Stimulated activated naive CD8-positive, alpha-beta T cell treated with anti-CD3 and anti-CD28 coated beads, Interleukin-15, amount 100 ng/mL, for 72 hours (primary cell): ENCODE results near the gene SCG3.
"Not testable (repeated sequence)": the region's sequence is repeated elsewhere in the genome, so short reads cannot be mapped to it uniquely, and the experiment has no call there.

Source experiments
- ATAC-seq: fragments of 150-1000 bp; cut with Tn5 transposase; 2 replicates; pipeline ENCODE4 v1.10.0; 2021; ENCODE audit warnings: mild to moderate bottlenecking, moderate library complexity
- DNase-seq, 2 donors: peaks; one replicate each; pipeline ENCODE4 v3.0.0; 2021 to 2022
- H3K27ac Mint-ChIP-seq, 2 donors: one replicate each; pipeline ENCODE4 v1.8.0; 2022; ENCODE audit warnings: mild to moderate bottlenecking in 2 of 2, mixed read lengths in 2 of 2, moderate library complexity in 2 of 2
- H3K27me3 Mint-ChIP-seq: one replicate; pipeline ENCODE4 v1.8.0; 2022; ENCODE audit warnings: mixed read lengths
- H3K4me1 Mint-ChIP-seq: one replicate; pipeline ENCODE4 v1.8.0; 2022; ENCODE audit warnings: mild to moderate bottlenecking, mixed read lengths
- H3K4me3 Mint-ChIP-seq, 2 donors: one replicate each; pipeline ENCODE4 v1.8.0; 2022; ENCODE audit warnings: mild to moderate bottlenecking in 2 of 2, mixed read lengths in 2 of 2, moderate library complexity in 1 of 2
- H3K9me3 Mint-ChIP-seq, 2 donors: one replicate each; pipeline ENCODE4 v1.8.0; 2022; ENCODE audit warnings: mixed read lengths in 2 of 2

The SCG3 gene

GRCh38 chr15:51681303-51681963 is at the start of gene SCG3:
TSS of gene SCG3 (plus strand) at chr15:51681503. CDS start at chr15:51681756, 253 bp downstream.
- H3K27ac Mint-ChIP-seq, result no peak within 1 kb of the TSS
- peaks cover 9% of the 10 kb centered on the region for H3K4me1 Mint-ChIP-seq
- H3K27me3 Mint-ChIP-seq, result peaks cover 45% of the 10 kb centered on the region
- H3K4me3 Mint-ChIP-seq, result peak within 1 kb of the TSS; percentile 41 to 61
- H3K9me3 Mint-ChIP-seq, result no peaks in the 10 kb centered on the region
- DNase-seq (peak; percentile 46 to 55), ATAC-seq (peak; percentile 80)

- Mint-ChIP-seq H3K27me3 (no peaks in the 10 kb centered on the region), H3K27ac (peak overlapping the region in 1 of 2 donors; percentile 3), H3K4me3 (no peak overlapping the region), H3K9me3 (no peaks in the 10 kb centered on the region), H3K4me1 (peaks cover 9% of the 10 kb centered on the region)
- DNase-seq, result peak in 1 of 2 donors; percentile 43
- ATAC-seq, result peak; percentile 83
Observed at GRCh38 chr15:51634591-51635198, 46.6 kb upstream of the SCG3 start.

DNA sequence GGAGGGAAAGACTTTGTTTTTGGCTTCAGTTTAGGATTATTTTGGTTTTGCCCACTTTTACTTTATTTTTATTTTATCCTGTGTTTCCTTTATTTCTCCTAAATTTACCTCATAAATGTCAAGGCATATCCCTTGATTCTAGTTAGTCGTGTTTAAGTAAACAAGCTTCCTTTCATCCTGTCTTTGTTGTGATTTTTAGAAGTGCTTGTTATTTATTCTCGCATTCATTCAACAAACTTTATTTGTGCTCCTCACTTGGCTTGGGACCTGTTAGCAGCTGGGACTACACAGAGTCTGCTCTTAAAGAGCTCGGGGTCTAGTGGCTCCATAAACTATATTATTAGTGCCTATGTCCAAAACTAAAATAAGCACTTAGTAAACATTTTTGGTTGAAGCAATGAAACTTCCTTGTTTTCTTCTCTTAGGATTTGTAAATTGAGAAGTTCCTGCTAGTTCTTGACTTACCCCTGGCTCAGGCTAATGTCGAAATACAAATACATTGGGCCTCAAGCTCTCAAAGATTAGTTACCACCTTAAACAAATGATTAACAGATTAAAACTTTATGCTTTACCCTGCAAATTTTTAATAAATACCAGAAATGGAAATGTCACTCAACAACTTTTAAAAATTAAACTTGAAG is 39.7 kb upstream of the SCG3 start:
- no peak overlapping the region for H3K27ac Mint-ChIP-seq
- no peaks in the 10 kb centered on the region for H3K4me1 Mint-ChIP-seq
- H3K4me3 Mint-ChIP-seq, result no peak overlapping the region
- no peaks in the 10 kb centered on the region for H3K27me3 Mint-ChIP-seq
- no peaks in the 10 kb centered on the region for H3K9me3 Mint-ChIP-seq
- ATAC-seq (no peak), DNase-seq (no peak)

- no peak overlapping the region for H3K4me3 Mint-ChIP-seq
- H3K4me1 Mint-ChIP-seq, result no peaks in the 10 kb centered on the region
- ATAC-seq (no peak), DNase-seq (no peak)
- no peak overlapping the region for H3K27ac Mint-ChIP-seq
- no peaks in the 10 kb centered on the region for H3K27me3 Mint-ChIP-seq
- H3K9me3 Mint-ChIP-seq, result no peaks in the 10 kb centered on the region
Observed at GRCh38 chr15:51642696-51643095, 38.6 kb upstream of the SCG3 start.

DNA sequence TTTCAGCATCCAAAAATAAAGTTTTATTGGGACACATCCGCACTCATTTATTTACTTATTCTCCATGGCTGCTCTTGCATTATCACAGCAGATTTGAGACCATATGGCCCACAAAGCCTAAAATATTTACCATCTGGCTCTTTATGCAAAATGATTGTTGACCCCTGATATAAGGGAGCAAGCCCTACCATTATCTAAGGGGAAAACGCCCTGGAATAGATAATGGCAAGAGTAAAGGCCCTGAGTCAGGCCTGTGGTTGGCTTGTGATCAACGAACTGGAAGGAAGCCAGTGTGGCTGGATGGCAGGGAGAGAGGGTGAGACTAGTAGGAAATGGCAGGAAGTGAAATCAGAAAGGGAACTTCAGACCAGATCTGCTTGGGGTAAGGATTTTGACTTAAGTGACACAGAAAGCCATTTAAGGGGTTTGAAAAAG is 34.2 kb upstream of the SCG3 start:
- ATAC-seq (no peak), DNase-seq (no peak)
- H3K9me3 Mint-ChIP-seq, result no peaks in the 10 kb centered on the region
- H3K27me3 Mint-ChIP-seq, result peaks cover 11% of the 10 kb centered on the region
- no peak overlapping the region for H3K4me3 Mint-ChIP-seq
- H3K4me1 Mint-ChIP-seq, result no peaks in the 10 kb centered on the region
- no peak overlapping the region for H3K27ac Mint-ChIP-seq

GRCh38 chr15:51648101-51648500 is 33.2 kb upstream of the SCG3 start:
- ATAC-seq, H3K4me3 Mint-ChIP-seq, DNase-seq, H3K9me3 Mint-ChIP-seq, H3K27ac Mint-ChIP-seq, H3K4me1 Mint-ChIP-seq: not testable (repeated sequence)
- H3K27me3 Mint-ChIP-seq, result peaks cover 11% of the 10 kb centered on the region

DNA sequence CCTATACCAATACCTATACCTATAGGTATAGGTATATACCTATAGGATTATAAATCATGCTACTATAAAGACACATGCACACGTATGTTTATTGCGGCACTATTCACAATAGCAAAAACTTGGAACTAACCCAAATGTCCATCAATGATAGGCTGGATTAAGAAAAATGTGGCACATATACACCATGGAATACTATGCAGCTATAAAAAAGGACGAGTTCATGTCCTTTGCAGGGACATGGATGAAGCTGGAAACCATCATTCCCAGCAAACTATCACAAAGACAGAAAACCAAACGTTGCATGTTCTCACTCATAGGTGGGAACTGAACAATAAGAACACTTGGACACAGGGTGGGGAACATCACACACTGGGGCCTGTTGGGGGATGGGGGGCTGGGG is 32.7 kb upstream of the SCG3 start:
- DNase-seq, H3K4me1 Mint-ChIP-seq, H3K4me3 Mint-ChIP-seq, H3K9me3 Mint-ChIP-seq, ATAC-seq, H3K27ac Mint-ChIP-seq: not testable (repeated sequence)
- H3K27me3 Mint-ChIP-seq, result peaks cover 11% of the 10 kb centered on the region

DNA sequence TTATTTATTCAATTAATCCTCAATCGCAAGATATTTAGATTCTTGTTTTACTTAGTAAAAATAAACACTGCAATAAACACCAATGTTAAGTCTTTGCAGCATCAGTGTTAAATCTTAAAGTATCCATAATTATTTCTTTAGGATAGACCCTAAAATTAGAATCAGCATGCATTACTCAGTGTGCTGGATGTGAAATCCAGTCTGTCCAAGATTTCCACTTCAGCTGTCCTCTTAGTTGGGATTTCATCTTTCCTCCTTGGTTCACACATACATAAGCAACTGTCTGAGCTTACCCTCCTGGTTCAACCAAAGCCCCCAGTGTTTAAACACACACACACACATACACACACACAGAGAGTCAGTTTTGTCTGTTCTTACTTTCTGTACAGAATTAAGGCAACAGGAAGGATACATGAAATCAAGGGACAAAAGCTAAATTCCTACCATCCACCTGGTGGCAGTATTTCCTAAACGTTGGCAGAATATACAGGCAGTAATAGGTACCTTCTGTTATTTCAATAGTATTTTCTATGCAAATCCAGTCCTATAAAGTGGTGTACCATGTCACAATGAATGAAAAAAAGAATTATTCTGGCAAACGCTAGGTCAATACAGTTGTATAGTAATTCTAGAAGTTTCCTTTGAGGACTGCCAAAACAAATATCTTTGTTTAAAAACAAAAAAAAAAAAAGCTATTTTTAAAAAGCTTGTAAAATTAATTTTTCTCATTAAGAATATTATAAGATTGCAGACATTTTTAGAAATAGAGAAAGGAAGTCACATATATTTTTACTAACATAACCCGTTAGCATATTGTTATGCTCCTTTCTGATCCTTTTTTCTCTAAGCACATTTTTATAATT is 31.4 kb upstream of the SCG3 start:
- peaks cover 11% of the 10 kb centered on the region for H3K27me3 Mint-ChIP-seq
- no peaks in the 10 kb centered on the region for H3K9me3 Mint-ChIP-seq
- no peaks in the 10 kb centered on the region for H3K4me1 Mint-ChIP-seq
- no peak overlapping the region for H3K27ac Mint-ChIP-seq
- peak; percentile 34 to 45 for DNase-seq
- peak; percentile 87 for ATAC-seq
- H3K4me3 Mint-ChIP-seq, result no peak overlapping the region

- DNase-seq, result no peak
- Mint-ChIP-seq H3K27ac (no peak overlapping the region), H3K4me1 (no peaks in the 10 kb centered on the region), H3K9me3 (no peaks in the 10 kb centered on the region), H3K27me3 (peaks cover 11% of the 10 kb centered on the region), H3K4me3 (no peak overlapping the region)
- ATAC-seq, result no peak
Observed at GRCh38 chr15:51652084-51652668, 29.1 kb upstream of the SCG3 start.

GRCh38 chr15:51655401-51656057 is 25.8 kb upstream of the SCG3 start:
- ATAC-seq, H3K9me3 Mint-ChIP-seq, H3K4me3 Mint-ChIP-seq: not testable (repeated sequence)

DNA sequence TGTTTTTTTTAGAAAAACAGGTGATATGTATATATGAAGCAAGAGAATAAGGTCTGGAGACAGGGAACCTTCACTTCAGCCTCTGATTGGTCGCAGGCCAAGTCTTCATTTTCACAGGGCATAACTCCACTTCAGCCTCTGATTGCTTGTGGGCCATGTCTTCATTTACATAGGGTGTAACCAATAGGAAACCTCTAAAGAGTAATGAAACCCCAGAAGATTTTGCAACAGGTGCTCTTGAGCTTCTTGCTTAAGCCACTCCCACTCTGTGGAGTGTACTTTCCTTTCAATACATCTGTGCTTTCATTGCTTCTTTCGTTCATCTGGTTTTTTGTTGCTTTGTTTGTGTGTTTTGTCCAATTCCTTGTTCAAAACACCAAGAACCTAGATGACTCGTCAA is 22.6 kb upstream of the SCG3 start:
- ATAC-seq (no peak), DNase-seq (no peak)
- Mint-ChIP-seq H3K27ac (no peak overlapping the region), H3K4me1 (no peaks in the 10 kb centered on the region), H3K27me3 (no peaks in the 10 kb centered on the region), H3K9me3 (no peaks in the 10 kb centered on the region), H3K4me3 (no peak overlapping the region)

More at GRCh38 chr15:51655401-51656057, 25.8 kb upstream of the SCG3 start:
- peaks cover 11% of the 10 kb centered on the region for H3K27me3 Mint-ChIP-seq
- not testable (repeated sequence) for H3K27ac Mint-ChIP-seq, H3K4me1 Mint-ChIP-seq, DNase-seq

- DNase-seq (no peak), ATAC-seq (no peak)
- H3K4me3 Mint-ChIP-seq, result no peak overlapping the region
- no peaks in the 10 kb centered on the region for H3K4me1 Mint-ChIP-seq
- no peaks in the 10 kb centered on the region for H3K9me3 Mint-ChIP-seq
- H3K27me3 Mint-ChIP-seq, result no peaks in the 10 kb centered on the region
- H3K27ac Mint-ChIP-seq, result no peak overlapping the region
Observed at GRCh38 chr15:51661072-51661471, 20.2 kb upstream of the SCG3 start.

DNA sequence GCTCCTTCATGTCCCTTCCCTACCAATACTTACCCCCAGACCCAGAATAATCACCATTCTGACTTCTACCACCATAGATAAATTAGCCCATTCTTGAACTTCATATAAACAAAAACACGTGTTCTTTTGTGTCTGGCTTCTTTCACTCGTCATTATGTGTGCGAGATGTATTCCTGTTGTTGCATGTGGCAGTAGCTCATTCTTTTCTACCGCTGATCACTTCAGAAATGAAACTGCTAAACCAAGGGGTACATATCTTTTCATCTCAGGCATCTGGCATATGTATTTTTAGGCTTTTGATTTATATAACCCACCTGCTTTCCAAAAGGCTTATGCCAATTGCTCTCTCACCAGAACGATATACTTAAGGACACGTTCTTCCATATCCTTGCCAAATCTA is 13.8 kb upstream of the SCG3 start:
- H3K27me3 Mint-ChIP-seq, result no peaks in the 10 kb centered on the region
- no peaks in the 10 kb centered on the region for H3K4me1 Mint-ChIP-seq
- no peak overlapping the region for H3K27ac Mint-ChIP-seq
- H3K9me3 Mint-ChIP-seq, result no peaks in the 10 kb centered on the region
- no peak for DNase-seq
- ATAC-seq, result no peak
- no peak overlapping the region for H3K4me3 Mint-ChIP-seq

- Mint-ChIP-seq H3K4me3 (no peak overlapping the region), H3K27me3 (no peaks in the 10 kb centered on the region), H3K4me1 (no peaks in the 10 kb centered on the region), H3K27ac (no peak overlapping the region), H3K9me3 (no peaks in the 10 kb centered on the region)
- no peak for DNase-seq
- no peak for ATAC-seq
Observed at GRCh38 chr15:51668446-51668845, 12.9 kb upstream of the SCG3 start.

GRCh38 chr15:51669381-51669780 is 11.9 kb upstream of the SCG3 start:
- Mint-ChIP-seq H3K4me1 (no peaks in the 10 kb centered on the region), H3K27me3 (no peaks in the 10 kb centered on the region), H3K4me3 (no peak overlapping the region), H3K9me3 (no peaks in the 10 kb centered on the region), H3K27ac (no peak overlapping the region)
- ATAC-seq (no peak), DNase-seq (no peak)
